Suppressor macrophage treated with lipopolysaccharide for 1 hour (primary cell): ENCODE results near the gene CEACAM7.
"Not testable (repeated sequence)": the region's sequence is repeated elsewhere in the genome, so short reads cannot be mapped to it uniquely, and the experiment has no call there.

ENCODE experiments used
- DNase-seq, 3 donors: peaks; one replicate each; pipeline ENCODE4 v3.0.0-alpha.2; 2020 to 2022

The CEACAM7 gene

GRCh38 chr19:41699968-41700323 is 11.9 kb upstream of the CEACAM7 start:
- no peak for DNase-seq

- no peak for DNase-seq
Observed at GRCh38 chr19:41699231-41699967, 11.3 kb upstream of the CEACAM7 start.

GRCh38 chr19:41698746-41699230 is 10.7 kb upstream of the CEACAM7 start:
- DNase-seq, result peak; percentile 27 to 55 (median 49)

- no peak for DNase-seq
Observed at GRCh38 chr19:41697198-41697855, 9.3 kb upstream of the CEACAM7 start.

- peak in 2 of 3 donors; percentile 41 to 59 for DNase-seq
Observed at GRCh38 chr19:41696402-41697197, 8.5 kb upstream of the CEACAM7 start.

GRCh38 chr19:41695745-41696144 is 7.7 kb upstream of the CEACAM7 start:
- DNase-seq, result no peak

GRCh38 chr19:41694831-41695635 is 7.0 kb upstream of the CEACAM7 start:
- no peak for DNase-seq

- DNase-seq, result no peak
Observed at GRCh38 chr19:41694196-41694595, 6.1 kb upstream of the CEACAM7 start.

- DNase-seq, result peak; percentile 41 to 52 (median 51)
Observed at GRCh38 chr19:41691268-41691970, 3.3 kb upstream of the CEACAM7 start.

- peak in 1 of 3 donors; percentile 10 for DNase-seq
Observed at GRCh38 chr19:41690801-41691065, 2.7 kb upstream of the CEACAM7 start.

GRCh38 chr19:41689993-41690800 is 2.1 kb upstream of the CEACAM7 start:
- no peak for DNase-seq

- no peak for DNase-seq
Observed at GRCh38 chr19:41688687-41689086, 617 bp upstream of the CEACAM7 start.

GRCh38 chr19:41687419-41687818 is 651 bp downstream of the CEACAM7 start:
- DNase-seq, result no peak

GRCh38 chr19:41682437-41682836 is 5.6 kb downstream of the CEACAM7 start:
- no peak for DNase-seq

GRCh38 chr19:41671486-41671885 is 16.6 kb downstream of the CEACAM7 start:
- DNase-seq, result no peak

- no peak for DNase-seq
Observed at GRCh38 chr19:41670755-41671154, 17.3 kb downstream of the CEACAM7 start.

- no peak for DNase-seq
Observed at GRCh38 chr19:41668315-41668714, 19.8 kb downstream of the CEACAM7 start.

- no peak for DNase-seq
Observed at GRCh38 chr19:41666075-41666474, 22.0 kb downstream of the CEACAM7 start.

GRCh38 chr19:41657157-41657556 is 30.9 kb downstream of the CEACAM7 start:
- DNase-seq, result no peak

- not testable (repeated sequence) for DNase-seq
Observed at GRCh38 chr19:41656756-41657155, 31.3 kb downstream of the CEACAM7 start.

- no peak for DNase-seq
Observed at GRCh38 chr19:41652250-41652649, 35.8 kb downstream of the CEACAM7 start.
